ENCODE measurements around the gene REEP5.

GRCh38 chr5:112857866-112858265 is 64.2 kb downstream of the REEP5 start:
- TF ChIP-seq EZH2phosphoT487 (IDR thresholded peaks at IDR 0.05; ENCODE audit: borderline replicate concordance, low read length) (no peak), CTCF (IDR thresholded peaks at IDR 0.05; ENCODE audit: low read depth, low read length, poor library complexity, severe bottlenecking) (no peak)
